Body of pancreas (tissue), 4 donors: Measurements from ENCODE around the gene DEFB132. TPM values are rescaled to one million over a fixed set of nuclear protein-coding genes. Genes with fewer than 3 reads are reported as not detected.

ENCODE experiments used
- ATAC-seq: fragments of 150-250 bp; one replicate; pipeline ENCODE4 v1.9.1; 2016
- DNase-seq, 4 donors: peaks; one replicate each; pipeline ENCODE4 v3.0.0-alpha.2; 2019
- H3K27ac ChIP-seq, 4 donors: fragments of 200-600 bp; sonication (generic); 1 replicate in 3 of 4; 2 replicates in 1 of 4; pipeline versions ENCODE4 v1.5.1 to v1.6.1; 2016 to 2019; ENCODE audit warnings: mild to moderate bottlenecking in 1 of 4, mixed read lengths in 1 of 4, moderate library complexity in 1 of 4
- H3K27me3 ChIP-seq, 2 donors: fragments of 200-600 bp; sonication (generic); one replicate each; pipeline ENCODE4 v1.6.0; 2016; ENCODE audit warnings: mild to moderate bottlenecking in 1 of 2
- H3K36me3 ChIP-seq, 2 donors: fragments of 200-600 bp; sonication (generic); replicated peaks in 1 of 2; 2 replicates each; pipeline ENCODE4 v1.5.1; 2016; ENCODE audit warnings: low read depth in 2 of 2; ENCODE audit not compliant: insufficient read depth in 1 of 2
- H3K4me1 ChIP-seq: fragments of 200-600 bp; sonication (generic); one replicate; pipeline ENCODE4 v1.6.0; 2016
- H3K4me3 ChIP-seq, 2 donors: fragments of 200-600 bp; sonication (generic); 1 replicate in 1 of 2; 2 replicates in 1 of 2; pipeline ENCODE4 v1.5.1; 2016 to 2019
- H3K9me3 ChIP-seq, 3 donors: fragments of 200-600 bp; sonication (generic); 1 replicate in 2 of 3; 2 replicates in 1 of 3; pipeline ENCODE4 v1.5.1; 2016
- POLR2A ChIP-seq, 3 donors: fragments of 450-650 bp; IDR thresholded peaks; one replicate each; pipeline ENCODE4 v1.6.1; 2016; ENCODE audit warnings: antibody characterized with exemption in 3 of 3, mild to moderate bottlenecking in 2 of 3
- WGBS, 2 donors: methylation state at CpG; one replicate each; pipeline ENCODE4 v1.1.5; 2017; 5-methylcytosine and 5-hydroxymethylcytosine counted together
- intact Hi-C: fragments of 100-400 bp; cut with DNase I; formaldehyde crosslinking; loops from one replicate; pipeline ENCODE4 v1.15.1; 2023
- total RNA-seq, 2 donors: library from RNA; depleted of rRNA; stranded (reverse); fragments of >200 nt; gene quantifications; one replicate each; pipeline ENCODE4 v1.1.0, GENCODE V29; 2016
- TF ChIP-seq, protein P1 (sequence below), 7 experiments: fragments of 450-650 bp in 4 of 7; fragments of 200-600 bp in 3 of 7; sonication (generic) in 3 of 7; IDR thresholded peaks; one replicate each; pipeline ENCODE4 v1.5.1; 2016 to 2019; ENCODE audit warnings: antibody characterized with exemption in 7 of 7

The DEFB132 gene, protein sequence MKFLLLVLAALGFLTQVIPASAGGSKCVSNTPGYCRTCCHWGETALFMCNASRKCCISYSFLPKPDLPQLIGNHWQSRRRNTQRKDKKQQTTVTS
- total RNA-seq: not detected

DNA sequence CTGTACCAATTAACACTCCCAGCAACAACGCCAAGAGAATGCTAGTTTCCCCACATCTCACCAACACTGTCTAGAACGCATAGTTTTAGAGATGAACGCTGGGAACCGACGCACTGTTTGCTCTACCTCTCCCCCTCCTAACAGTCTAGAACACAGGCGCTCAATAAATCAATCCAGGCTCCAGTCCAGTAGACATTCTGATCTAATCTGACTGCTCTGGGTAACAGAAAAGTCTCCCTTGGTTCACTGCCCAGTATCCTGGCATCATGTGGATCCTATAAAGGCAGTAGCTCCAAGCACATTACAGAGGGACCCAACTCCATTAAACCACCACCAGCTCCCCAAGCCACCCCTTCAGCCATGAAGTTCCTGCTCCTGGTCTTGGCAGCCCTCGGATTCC, at the start of gene DEFB132:
Gene DEFB132 (plus strand): TSS at position 306 of the 400 bp plus-strand sequence. CDS start 55 bp downstream, at position 361.
- Histone ChIP-seq H3K36me3 (no peaks in the 10 kb centered on the region), H3K9me3 (no peaks in the 10 kb centered on the region), H3K27me3 (no peaks in the 10 kb centered on the region), H3K4me3 (no peak within 1 kb of the TSS), H3K4me1 (peaks cover 13% of the 10 kb centered on the region), H3K27ac (no peak within 1 kb of the TSS)
- 21 to 28% methylated on average over 7 of the region's 7 CpGs for WGBS, 2 donors
- ATAC-seq: peak; percentile 66
- TF ChIP-seq, protein P1, sequence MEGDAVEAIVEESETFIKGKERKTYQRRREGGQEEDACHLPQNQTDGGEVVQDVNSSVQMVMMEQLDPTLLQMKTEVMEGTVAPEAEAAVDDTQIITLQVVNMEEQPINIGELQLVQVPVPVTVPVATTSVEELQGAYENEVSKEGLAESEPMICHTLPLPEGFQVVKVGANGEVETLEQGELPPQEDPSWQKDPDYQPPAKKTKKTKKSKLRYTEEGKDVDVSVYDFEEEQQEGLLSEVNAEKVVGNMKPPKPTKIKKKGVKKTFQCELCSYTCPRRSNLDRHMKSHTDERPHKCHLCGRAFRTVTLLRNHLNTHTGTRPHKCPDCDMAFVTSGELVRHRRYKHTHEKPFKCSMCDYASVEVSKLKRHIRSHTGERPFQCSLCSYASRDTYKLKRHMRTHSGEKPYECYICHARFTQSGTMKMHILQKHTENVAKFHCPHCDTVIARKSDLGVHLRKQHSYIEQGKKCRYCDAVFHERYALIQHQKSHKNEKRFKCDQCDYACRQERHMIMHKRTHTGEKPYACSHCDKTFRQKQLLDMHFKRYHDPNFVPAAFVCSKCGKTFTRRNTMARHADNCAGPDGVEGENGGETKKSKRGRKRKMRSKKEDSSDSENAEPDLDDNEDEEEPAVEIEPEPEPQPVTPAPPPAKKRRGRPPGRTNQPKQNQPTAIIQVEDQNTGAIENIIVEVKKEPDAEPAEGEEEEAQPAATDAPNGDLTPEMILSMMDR (IDR thresholded peaks at IDR 0.05): no peak
- TF ChIP-seq POLR2A (IDR thresholded peaks at IDR 0.05): no peak
- intact Hi-C loops: no loop called here
- peak in 1 of 4 donors; percentile 5 for DNase-seq

DNA sequence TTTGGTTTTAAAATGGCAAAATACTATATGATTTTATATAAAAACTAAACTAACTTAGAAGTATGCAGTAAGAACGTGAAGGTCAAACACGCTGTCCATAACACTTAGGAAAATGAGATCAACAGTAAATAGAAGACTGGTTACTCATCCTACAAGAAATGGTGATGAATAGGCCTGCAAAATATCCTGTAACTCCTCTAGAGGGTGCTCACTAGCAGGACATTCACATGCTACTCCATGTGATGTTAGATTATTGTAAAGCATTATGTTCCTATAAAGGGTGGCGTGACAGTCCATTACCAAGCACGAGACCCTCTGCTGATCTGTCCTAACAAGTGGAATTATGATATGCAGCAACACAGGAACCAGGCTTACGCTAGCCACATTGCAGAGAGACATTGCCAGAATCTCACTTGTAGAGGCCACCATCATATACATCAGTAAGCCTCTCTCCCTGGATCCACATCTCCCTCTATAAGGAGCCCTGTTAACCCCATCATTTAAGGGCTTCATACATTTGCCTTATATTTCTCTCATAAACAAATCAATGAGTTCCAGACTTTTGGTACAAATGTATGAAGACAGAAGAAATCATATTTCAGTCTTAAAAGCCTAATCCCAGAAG, 48.5 kb upstream of the DEFB132 start:
- 14 to 23% methylated on average over 5 of the region's 5 CpGs for WGBS, 2 donors
- Histone ChIP-seq H3K9me3 (no peaks in the 10 kb centered on the region), H3K4me1 (no peaks in the 10 kb centered on the region), H3K27me3 (no peaks in the 10 kb centered on the region), H3K36me3 (no peaks in the 10 kb centered on the region), H3K27ac (no peak overlapping the region), H3K4me3 (no peak overlapping the region)
- ATAC-seq (peak; percentile 56), DNase-seq (peak in 2 of 4 donors; percentile 8 to 44)
- TF ChIP-seq POLR2A (IDR thresholded peaks at IDR 0.05): no peak
- TF ChIP-seq, protein P1 (IDR thresholded peaks at IDR 0.05): peak in 6 of 7 experiments; percentile 39 to 64 (median 58)
- intact Hi-C loops: no loop called here

DNA sequence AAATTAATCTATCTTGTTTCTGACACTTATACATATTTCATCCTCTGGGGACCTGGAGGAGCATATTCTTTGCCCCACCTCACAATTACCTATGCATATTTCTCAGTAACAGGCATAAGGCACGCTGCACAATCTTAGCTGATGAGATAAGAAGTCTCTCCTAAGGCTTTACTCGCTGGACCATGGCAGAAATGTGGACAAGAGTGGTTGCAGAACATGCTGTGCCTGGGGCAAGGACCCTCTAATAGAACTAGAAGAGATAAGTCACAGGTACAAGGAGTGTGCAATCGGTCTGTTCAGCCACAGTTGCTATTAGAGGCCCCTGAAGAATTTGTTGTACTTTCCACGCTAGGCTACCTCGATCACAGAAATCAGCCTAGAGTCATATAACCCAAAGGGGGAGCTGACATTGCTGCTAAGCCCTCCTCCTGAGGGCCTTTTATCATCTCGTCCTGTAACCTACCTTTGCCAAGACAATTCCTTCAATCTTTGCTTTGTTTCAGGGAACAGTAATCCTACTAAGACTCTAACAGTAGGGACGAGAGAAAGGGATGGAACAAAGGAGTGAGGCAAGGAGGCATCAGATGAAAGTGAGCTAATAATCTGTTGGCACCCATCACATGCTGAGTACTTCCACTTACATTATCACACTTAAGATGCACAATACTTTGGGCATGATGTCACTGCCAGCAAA, 46.6 kb upstream of the DEFB132 start:
- Histone ChIP-seq H3K4me1 (no peaks in the 10 kb centered on the region), H3K36me3 (no peaks in the 10 kb centered on the region), H3K27me3 (no peaks in the 10 kb centered on the region), H3K4me3 (no peak overlapping the region), H3K27ac (no peak overlapping the region), H3K9me3 (no peaks in the 10 kb centered on the region)
- 38 to 51% methylated on average over 7 of the region's 7 CpGs for WGBS, 2 donors
- no peak for DNase-seq
- intact Hi-C loops: no loop called here
- TF ChIP-seq, protein P1 (IDR thresholded peaks at IDR 0.05): no peak
- TF ChIP-seq POLR2A (IDR thresholded peaks at IDR 0.05): no peak
- no peak for ATAC-seq

DNA sequence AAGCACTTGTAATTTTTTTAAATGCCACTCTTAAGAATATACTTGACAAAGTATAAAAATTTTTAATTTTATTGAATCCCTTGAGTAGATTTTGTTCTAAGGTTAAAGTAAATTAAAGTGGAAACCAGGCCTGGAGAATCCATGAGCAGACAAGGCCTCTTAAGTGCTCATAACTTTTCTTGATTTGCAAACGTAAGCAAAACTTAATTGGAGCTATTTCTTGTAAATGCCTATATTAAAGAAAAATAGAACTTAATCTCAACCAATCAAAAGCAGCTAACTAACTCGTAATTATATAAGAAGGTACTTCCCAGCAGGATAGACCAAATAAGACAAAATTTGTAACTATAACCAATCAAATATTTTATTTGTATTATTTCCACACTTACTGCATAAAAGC, 43.1 kb upstream of the DEFB132 start:
- no peak overlapping the region for H3K27ac ChIP-seq

More for the DNA sequence above, 43.1 kb upstream of the DEFB132 start:
- Histone ChIP-seq H3K27me3 (peaks cover 0 to 7% of the 10 kb centered on the region in 2 donors), H3K9me3 (no peaks in the 10 kb centered on the region), H3K36me3 (no peaks in the 10 kb centered on the region), H3K4me3 (no peak overlapping the region), H3K4me1 (no peaks in the 10 kb centered on the region)
- no peak for TF ChIP-seq POLR2A (IDR thresholded peaks at IDR 0.05)
- TF ChIP-seq, protein P1 (IDR thresholded peaks at IDR 0.05): no peak
- WGBS, 2 donors: 57 to 70% methylated on average over 2 of the region's 2 CpGs
- DNase-seq (no peak), ATAC-seq (no peak)
- intact Hi-C loops: no loop called here
